HG03432 (cell line): Measurements from ENCODE around the gene BARHL2.

ENCODE experiments used
- ATAC-seq: cut with Tn5 transposase; IDR thresholded peaks from one replicate; pipeline ENCODE4 v1.9.1; 2021; ENCODE audit warnings: mild to moderate bottlenecking, moderate library complexity; ENCODE audit not compliant: unreplicated experiment

The BARHL2 gene

DNA sequence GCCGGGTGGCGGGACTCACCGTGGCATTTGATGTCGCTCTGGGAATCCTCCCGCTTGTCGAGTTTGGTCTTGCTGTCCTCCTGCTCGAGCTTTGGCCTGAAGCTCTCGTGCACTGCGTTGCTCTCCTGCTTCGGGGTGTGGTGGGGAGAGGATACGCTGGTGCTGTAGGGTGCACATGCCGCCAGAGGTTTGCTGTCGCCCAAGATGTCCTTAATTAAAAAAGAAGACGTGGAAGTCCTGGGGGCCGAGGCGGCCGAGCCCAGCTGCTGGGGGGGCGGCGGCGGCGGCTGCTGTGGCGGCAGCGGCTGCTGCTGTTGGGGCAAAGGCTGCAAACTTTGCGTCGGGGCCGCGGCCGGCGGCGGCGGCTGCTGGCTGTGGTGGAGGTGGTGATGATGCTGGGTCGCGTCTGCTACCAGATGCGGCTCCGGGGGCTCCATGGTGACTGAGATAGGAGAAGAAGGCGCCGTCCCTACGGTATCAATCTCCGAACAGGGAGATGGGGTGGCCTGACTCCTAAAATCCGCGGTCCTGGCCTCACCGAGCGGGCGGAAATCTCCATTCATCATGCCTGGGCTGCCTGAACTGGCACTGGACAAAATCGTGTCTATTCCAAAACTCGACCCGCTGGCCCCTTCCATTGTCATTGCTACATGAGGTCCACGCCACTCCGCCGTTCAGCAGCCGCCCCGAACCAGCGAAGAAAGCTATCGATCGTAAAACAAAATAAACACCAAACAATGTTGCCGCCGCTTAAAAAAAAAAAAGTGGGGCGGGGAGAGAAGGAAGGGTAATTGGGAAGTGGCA, at the start of gene BARHL2:
BARHL2 (minus strand) TSS at position 751 of the 804 bp plus-strand sequence; CDS start at position 644, 107 bp downstream.
- no peak for ATAC-seq

DNA sequence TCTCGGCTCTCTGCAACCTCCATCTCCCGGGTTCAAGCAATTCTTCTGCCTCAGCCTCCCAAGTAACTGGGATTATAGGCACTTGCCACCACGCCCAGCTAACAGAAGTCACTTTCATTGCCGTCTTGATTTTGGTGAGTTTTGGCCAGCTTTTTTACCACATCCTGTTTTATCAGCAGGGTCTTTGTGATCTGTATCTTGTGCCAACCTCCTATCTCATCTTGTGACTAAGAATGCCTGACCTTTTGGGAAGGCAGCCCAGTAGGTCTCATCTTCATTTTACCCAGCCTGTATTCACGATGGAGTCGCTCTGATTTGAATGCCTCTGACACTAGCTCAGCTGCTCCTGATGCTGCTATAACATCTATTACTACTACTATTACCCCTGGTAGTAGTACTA, 46.8 kb upstream of the BARHL2 start:
- no peak for ATAC-seq

DNA sequence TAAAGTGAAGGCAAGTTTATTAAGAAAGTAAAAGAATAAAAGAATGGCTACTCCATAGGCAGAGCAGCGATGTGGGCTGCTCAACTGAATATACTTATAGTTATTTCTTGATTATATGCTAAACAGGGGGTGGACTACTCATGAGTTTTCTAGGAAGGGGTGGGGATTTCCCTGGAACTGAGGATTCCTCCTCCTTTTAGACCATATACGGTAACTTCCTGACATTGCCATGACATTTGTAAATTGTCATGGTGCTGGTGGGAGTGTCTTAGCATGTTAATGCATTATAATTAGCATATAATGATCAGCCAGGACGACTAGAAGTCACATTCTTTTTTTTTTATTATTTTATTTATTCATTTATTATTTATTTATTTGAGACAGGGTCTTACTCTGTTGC, 46.4 kb upstream of the BARHL2 start:
- no peak for ATAC-seq

DNA sequence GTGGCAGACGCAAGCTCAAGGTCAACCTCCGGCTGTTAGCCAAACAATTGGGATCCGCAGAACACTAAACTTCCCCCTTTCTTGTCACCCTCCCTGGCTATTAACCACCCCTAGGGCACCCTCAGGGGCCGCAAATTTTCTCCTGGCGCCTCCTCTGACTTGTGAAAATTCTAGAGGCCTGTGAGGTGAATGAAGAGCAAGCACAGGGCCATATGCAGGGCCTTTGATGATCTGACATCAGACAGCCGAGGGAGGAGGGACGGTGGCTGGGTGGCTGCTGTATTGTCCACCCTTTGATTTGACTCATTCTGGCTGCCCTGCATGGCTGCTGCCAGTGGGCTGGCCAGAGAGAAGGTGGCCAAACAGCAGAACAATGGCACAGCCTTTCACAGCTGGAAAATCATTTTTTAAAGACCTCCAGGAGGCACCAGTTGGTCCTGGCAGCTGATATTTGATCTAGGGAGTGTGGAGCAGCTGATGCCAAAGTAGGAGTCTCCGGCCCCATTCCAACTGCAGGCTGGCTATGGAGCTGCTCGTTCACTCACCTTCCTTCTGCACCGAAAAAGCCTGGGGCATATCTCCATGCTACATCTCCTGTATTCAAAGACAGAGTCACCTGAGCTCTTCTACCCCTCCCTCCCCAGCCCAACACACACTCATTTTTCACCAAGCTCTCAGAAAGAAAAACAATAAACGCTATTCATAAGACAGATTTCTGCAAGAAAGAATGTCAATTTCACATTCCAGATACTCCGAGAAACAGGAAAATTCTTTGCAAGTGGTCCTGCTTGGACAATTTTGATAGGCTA, 44.9 kb upstream of the BARHL2 start:
- ATAC-seq = no peak

DNA sequence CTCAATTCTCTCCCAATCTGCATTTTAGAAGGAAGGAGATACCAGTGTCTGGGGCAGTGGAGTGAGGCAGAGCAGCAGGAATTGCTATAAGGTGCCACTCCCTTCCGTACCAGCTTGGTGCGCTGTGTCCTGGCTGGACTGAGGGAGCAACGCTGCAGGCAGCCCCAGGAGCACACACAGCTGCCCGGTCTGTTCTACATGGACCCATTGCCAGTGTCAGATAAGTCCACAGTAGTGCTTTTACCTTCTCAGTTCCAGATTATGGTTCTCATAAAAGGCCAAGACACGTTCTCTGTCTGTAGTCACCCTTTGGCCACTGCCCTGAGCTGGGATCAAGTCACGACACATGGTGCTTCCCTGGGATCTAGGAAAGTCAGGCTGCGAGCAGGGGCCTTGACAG, 44.1 kb upstream of the BARHL2 start:
- no peak for ATAC-seq

DNA sequence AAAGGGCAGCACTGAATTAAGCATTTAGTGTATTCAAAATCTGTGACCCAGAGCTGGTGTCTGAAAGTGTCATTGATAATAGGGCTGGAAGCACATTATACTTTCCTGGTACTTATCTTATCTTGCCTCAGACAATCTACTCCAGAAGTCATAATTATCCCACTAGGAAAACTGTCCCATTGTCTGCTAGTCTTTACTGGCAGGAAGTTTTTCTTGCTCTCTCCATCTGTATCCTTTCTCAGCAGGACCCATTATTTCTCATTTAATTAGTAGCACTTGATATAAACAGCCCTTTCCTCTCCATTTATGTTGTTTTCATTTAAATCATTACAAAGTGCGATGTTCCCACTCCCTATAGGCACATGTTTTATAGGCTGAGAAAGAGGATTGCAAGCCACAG, 36.5 kb upstream of the BARHL2 start:
- no peak for ATAC-seq

DNA sequence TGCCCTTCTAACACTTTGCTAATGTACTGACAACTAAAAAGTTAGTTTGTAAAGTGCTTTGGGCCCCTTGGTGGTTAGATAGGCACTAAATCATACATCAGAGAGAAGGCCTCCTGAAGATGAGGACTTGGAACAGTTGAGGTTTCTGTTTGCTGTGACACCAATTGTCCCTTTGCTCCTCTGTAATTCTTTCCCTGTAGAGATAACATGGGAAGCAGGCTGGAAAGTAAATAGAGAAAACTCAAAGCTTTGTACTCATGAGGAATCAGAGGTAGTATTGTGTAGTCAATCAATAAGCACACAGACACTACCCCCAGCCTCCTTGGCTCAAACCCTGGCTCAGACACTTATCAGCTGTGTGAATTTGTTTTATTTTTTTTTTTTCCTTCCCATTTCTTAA, 31.6 kb upstream of the BARHL2 start:
- ATAC-seq = no peak

DNA sequence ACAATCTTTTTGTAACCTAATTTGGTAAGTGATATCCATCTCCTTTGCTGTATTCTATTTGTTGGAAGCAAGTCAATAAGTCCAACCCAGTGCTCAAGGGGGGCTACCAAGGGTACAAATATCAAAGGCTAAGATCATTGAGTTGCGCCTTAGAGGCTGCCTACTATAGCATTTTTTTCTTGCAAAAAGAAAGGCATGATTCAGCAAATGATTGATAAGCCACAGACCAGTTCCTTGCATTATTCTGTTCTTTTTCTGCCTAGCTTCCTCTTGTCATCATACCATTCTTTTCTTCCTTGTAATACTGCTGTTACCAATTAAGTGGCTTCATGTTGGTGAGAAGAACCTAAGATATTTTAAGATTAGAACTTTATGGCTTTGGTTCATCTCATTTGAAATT, 29.8 kb upstream of the BARHL2 start:
- ATAC-seq = no peak

DNA sequence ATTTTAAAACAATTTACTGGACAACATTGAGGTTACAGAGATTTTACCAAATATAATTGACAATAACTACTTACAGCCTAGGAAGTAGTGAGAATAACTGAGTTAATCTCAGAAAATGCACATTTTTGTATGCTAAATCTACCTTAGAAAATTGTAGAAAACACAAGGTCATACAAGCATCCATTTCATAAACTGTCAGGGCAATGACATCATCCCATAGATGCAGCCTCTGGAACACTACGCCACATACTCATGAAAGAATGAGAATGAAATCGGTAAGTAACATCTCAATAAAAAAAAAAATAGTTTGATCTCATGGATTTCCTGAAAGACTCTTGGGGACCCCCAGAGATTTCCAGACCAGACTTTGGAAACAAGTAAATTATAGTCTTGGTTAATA, 28.9 kb upstream of the BARHL2 start:
- no peak for ATAC-seq

DNA sequence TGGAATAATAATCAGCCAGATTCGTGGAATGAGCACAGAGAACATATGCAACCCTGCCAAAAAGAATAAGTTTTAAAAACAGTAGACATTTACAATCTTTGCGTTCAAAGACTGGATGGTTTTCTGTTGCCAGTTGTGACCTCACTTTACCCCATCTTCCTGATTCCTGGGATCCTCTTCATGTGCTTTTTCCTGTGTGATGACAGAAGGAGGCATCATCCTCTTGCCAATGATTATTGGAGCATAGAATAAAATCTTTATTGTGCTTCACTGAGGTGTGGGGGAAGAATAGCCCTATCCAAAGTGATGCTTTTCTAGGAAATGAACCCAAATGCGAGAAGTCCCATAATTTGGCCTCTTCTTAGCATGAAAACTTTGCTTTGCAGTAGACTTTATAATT, 15.0 kb upstream of the BARHL2 start:
- no peak for ATAC-seq

DNA sequence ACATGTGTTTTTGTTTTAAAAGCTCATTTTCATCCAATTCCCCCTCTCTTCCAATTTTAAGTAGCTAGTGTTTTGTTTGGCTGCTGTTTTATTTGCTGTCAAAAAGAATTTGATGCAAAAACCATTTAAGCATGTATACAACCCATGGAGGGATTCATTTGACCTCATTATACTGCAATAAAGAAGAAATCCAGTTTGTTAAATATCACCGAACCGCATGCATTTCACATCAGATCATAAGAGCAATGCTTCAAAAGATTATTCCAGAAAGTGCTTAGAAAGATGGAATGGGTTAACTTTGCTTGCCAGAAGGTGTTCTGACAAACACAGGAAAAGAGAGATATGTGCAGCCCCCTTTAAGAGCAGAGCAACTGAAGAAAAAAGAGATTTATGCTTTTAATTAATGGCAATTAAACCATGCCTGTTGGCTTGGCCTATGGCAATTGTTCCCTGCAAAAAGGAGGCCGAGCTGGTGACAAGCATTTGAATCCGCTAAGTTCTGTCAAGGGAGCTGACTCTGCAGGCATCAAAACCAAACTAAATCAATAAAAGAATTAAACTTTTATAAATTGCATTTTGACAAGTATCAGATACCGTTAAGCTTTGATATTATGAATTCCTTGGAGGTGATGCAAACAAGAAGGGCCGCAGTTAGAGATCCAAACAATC, 14.4 kb upstream of the BARHL2 start:
- ATAC-seq = no peak

DNA sequence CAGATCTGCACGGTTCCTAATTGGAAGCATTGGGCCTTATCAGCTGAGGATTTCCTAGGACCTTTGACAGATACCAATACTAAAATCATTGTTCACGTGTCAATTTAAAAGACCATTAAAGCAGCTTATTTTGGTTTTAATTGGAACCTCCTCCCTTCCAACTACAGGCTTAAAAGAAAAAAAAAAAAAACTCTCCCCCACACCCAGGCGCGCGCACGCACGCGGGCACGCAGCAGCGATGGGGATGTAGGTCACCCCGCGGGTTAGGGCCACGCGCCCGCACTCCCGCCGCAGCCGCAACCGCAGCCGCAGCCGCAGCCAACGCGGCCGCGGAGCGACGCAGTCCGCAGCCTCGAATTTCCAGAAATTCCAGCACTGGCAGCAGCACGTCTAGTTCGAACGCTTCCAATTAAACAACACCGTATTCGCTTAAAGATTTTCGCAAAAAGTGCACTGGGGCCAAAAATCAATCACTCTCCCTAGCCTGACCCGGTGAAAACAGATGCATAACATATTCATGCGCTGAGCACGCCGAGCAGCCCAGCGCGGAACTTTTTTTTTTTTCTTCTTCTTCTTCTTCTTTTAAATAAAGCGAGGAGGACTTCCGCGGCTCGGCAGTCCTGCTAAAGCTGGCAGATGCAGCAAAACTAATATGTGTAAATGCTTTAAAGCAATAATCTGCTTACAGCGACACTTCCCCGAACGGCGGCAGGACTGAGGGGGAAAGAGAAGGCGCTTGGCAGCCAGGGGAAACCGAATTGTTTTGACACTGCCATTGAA, 13.3 kb upstream of the BARHL2 start:
- no peak for ATAC-seq

DNA sequence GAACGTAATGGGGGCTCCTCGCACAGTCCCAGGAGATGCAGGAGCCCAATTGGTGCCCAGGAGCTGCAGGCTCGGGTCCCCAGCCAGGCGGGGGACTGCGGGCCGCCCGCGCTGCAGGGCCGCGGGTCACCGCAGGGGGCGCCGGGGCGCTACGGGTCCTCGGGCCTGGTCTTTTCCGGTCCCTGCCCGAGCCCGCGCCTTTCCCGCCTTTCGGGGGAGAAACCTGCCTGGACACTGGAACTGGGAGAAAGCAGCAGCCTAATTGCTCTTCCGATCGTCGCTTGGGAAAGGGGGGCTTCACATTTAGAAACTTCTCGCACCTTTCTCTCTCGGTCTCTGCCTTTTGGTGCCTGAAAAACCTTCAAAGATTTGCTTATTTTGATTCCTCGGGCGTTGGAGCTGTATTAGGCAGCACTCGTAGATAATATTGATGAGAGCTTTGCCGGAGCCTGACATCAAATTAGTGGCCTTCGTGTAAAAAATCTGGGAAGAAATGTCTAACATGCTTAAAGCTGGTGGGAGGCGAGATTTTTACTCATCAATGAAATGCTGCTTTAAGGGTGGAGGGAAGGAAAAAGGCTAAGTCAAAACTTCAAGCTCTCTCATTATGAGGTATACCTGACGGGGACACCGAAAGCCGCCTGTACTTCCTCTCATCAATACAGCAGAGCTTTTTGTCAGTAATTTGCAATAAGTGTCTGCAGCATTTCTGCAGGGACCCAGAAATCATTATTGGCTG, 12.6 kb upstream of the BARHL2 start:
- peak; percentile 67 for ATAC-seq

DNA sequence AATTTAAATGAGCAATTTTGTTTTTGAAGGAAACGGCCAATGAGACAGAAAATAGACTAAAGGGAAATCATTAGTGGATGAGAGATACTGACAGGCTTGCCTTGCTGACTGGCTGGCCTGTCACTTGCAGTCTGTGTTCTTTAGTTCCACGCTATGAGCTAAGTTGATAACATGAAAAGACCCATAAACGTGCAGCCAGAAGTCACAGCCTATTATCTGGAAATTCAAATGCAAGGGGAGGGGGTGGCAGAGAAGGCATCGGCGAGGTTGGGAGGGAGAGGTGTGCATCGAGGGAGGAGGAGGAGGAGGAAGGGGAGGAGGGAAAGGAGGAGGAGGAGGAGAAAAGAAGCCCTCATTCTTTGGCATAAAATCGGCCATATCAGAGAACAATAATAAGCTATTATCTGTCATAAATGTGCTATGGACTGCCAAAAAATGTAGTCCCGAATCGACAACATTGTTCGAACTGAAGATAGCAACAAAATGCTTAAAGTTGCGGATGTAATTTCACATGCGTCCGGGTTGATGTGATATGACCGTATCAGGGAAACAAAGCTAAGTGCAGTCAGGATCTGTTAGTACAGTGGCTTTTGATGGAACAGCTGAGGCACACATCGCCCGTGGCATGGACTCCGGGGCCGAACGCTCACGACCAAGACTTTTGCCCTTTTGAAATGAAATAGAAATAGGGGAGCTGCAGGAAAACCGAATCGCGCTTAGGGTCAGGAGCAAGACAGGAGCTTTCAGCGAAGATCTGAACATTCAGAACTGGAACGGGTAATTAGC, 11.6 kb upstream of the BARHL2 start:
- no peak for ATAC-seq

DNA sequence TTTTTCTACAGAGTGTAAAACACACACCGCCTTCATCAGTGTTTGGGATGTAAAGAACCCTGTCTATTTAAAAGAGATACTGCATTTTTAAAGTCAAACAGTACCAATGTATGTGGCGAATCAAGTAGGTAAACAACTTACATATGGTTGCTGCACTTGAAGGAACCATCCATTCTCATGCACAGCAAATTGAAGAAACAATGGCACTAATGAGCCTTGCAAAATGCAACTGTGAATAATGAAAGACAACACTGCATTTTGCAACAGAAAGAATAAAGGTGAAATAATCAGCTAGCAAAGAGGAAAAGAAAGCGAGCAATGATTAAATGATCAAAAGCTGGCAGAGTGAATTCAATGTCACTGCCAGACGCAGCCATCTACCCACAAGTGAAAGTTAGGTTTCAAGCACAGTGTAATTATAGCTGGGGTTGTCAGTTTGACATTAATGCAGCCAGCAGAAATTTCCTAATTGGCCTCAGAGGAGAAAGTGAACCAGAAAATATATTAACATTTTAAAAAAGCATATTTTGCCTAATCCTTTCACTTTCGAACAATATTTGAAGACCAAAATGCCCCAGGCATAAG, 10.9 kb upstream of the BARHL2 start:
- ATAC-seq = no peak

DNA sequence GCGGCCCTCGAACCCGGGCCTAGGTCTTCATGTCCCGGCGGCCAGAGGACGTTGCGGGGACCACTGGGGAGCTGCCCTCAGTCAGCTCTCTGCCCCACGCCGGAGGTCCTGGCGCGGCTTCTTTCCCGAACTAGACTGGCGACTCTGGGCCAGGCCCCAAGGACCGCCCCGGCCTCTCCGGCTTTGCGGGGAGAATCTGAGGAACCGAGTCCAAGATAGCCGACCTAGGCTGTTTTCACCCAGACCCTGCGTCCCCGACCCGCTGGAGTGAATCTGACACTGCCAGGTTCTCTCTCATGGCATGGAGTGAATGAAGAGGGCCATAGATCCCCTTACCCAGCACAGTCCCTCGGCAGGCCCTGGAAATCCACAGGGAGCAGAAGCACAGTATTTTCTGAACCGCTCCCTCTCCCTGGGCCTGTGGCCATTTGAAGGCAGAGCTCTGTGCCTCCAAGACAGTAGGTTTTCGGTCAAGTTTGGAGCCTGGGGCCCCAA, 9.9 kb upstream of the BARHL2 start:
- no peak for ATAC-seq

DNA sequence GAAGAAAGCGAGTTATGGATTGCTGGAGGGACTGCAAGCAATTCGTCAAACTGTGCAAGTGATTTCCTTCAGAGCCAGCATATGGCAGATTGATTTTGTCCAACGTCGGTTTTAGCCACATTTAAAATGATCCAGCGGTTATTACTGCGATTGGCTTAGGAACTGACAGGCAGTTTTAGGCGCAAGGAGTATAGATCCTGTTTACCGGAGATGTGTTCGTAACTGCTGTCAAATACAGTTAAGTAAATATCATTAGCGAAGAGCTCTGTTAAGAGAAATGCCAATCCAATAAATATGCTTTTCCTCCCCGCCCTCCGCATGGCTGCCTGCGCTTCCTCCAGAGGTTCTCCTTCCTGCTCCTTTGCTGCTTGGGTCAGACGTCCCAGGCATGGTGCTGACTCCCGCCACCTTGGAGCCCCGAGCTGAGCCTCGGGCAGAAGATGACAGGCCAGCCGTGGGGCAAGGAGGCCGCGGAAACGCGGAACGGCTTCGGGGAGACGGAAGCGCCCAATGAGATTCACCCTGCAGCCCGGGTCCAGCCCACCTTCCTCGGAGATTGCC, 9.4 kb upstream of the BARHL2 start:
- no peak for ATAC-seq

DNA sequence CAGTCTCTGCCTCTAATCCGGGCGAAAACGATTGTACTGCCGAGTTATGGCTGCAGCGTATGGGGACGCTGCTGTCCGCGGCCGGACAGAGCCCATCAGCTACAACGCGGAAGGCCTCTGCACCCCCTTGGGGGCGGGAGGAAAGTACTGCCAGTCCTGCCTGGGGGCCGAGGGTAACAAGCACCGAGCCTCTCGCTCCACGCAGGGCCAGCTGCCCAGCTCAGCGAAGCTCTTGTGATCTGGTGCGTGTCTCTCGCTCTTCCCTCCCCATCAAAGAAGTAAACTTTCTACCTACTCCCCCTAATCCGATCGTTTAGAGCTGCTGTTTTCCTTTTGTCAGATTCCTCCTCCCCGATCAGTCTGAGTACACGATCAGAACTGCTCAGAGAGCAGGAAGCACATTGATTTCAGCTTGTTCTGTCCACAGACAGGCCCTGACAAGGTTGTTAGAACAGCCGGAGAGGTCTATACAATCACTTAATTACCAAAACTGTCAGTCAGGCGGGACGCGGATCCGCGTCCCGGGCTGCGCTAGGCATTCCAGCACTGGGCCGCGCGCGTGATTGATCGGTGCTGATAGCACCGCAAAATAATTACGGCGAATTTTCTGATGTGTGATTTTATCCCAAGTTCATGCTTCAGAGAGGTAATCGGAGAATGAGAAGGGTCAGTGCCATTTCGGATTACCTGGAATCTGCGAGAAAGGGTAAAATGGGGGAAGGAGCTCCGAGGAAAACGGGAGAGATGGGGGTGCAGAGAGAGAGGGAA, 8.7 kb upstream of the BARHL2 start:
- ATAC-seq = no peak
